Loucy (cell line): ENCODE data around the gene PTGER1.

ENCODE experiments used
- H2AFZ ChIP-seq: fragments of 200-600 bp; sonication (generic); 2 replicates; pipeline ENCODE4 v1.6.0; 2016; ENCODE audit warnings: antibody characterized with exemption, mild to moderate bottlenecking, low read length, moderate library complexity
- H3F3A ChIP-seq: fragments of 200-600 bp; 2 replicates; pipeline ENCODE4 v1.6.0; 2016; ENCODE audit warnings: antibody characterized with exemption, low read depth, mild to moderate bottlenecking
- H3K27me3 ChIP-seq: fragments of 200-600 bp; sonication (generic); 2 replicates; pipeline ENCODE4 v1.6.1; 2014; ENCODE audit warnings: low read length, mild to moderate bottlenecking; ENCODE audit not compliant: insufficient read depth, poor library complexity, severe bottlenecking
- H3K36me3 ChIP-seq: fragments of 200-600 bp; sonication (generic); 2 replicates; pipeline ENCODE4 v1.6.1; 2016; ENCODE audit warnings: low read length; ENCODE audit not compliant: insufficient read depth
- H3K4me1 ChIP-seq: fragments of 200-600 bp; sonication (generic); 2 replicates; pipeline ENCODE4 v1.5.1; 2014; ENCODE audit warnings: low read length, mild to moderate bottlenecking; ENCODE audit not compliant: insufficient read depth, poor library complexity, severe bottlenecking
- H3K4me2 ChIP-seq: fragments of 200-600 bp; sonication (generic); 2 replicates; pipeline ENCODE4 v1.6.0; 2014; ENCODE audit warnings: antibody characterized with exemption, low read length, low read depth, mild to moderate bottlenecking; ENCODE audit not compliant: poor library complexity, severe bottlenecking
- H3K4me3 ChIP-seq: fragments of 200-600 bp; sonication (generic); 2 replicates; pipeline ENCODE4 v1.5.1; 2014; ENCODE audit warnings: low read length, mild to moderate bottlenecking, mixed read lengths; ENCODE audit not compliant: poor library complexity, severe bottlenecking
- H3K79me2 ChIP-seq: fragments of 200-600 bp; sonication (generic); 2 replicates; pipeline ENCODE4 v1.6.1; 2014; ENCODE audit warnings: low read length; ENCODE audit not compliant: insufficient read depth
- H3K9ac ChIP-seq: fragments of 200-600 bp; sonication (generic); 2 replicates; pipeline ENCODE4 v1.6.0; 2014; ENCODE audit warnings: mild to moderate bottlenecking, low read depth, low read length, moderate library complexity; ENCODE audit not compliant: poor library complexity, severe bottlenecking
- H3K9me2 ChIP-seq: fragments of 200-600 bp; sonication (generic); replicated peaks from 2 replicates; pipeline ENCODE4 v1.6.1; 2016; ENCODE audit warnings: low read depth, low read length, mixed read lengths
- H3K9me3 ChIP-seq: fragments of 200-600 bp; sonication (generic); 2 replicates; pipeline ENCODE4 v1.6.1; 2014; ENCODE audit warnings: mild to moderate bottlenecking, antibody characterized with exemption, low read length, low read depth; ENCODE audit not compliant: insufficient read depth
- H4K20me1 ChIP-seq: fragments of 200-600 bp; sonication (generic); 2 replicates; pipeline ENCODE4 v1.6.0; 2014; ENCODE audit warnings: antibody characterized with exemption, low read length, mild to moderate bottlenecking; ENCODE audit not compliant: insufficient read depth, poor library complexity, severe bottlenecking
- EZH2phosphoT487 ChIP-seq: fragments of 200-600 bp; IDR thresholded peaks from 2 replicates; pipeline ENCODE4 v1.6.1; 2018; ENCODE audit warnings: antibody characterized with exemption, mild to moderate bottlenecking, moderate library complexity, borderline replicate concordance
- TF ChIP-seq, protein P1 (sequence below): fragments of 200-600 bp; sonication (generic); conservative IDR thresholded peaks from 2 replicates; pipeline ENCODE4 v1.5.1; 2014; ENCODE audit warnings: mild to moderate bottlenecking, antibody characterized with exemption, low read length

PTGER1 gene

DNA sequence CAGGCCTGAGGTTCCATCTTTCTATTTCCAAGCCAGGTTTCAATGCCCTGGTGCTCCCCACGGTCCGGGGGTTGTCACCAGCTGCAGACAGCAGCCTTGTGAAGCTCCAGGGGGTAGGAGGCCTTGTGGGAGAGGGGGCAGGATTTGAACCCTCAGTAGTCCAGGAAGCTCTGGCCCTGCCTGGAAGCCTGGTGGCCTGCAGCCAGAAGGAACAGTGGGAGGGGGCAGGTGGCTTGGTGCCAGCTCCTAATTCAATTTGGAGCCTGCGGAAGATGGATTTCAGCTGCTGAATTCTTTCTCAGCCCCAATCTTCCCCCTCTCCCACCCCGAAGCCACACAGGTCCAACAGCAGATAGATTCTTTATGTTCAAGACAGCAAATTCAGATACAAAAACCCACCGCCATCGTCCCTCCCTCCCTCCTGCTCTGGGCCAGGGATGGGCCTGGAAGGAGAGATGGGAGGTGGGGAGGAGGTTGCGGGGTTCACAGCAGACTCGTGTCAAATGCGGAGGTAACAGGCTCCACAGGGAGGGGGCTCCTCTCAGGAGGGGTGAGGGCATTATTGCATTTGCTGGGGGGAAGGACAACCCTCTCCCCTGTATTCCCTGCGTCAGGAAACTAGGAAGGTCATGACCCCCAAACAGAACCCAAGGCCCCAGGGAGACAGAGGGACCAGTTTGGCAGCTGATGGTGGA is 2.4 kb upstream of the PTGER1 start:
- H4K20me1 ChIP-seq = no peaks in the 10 kb centered on the region

DNA sequence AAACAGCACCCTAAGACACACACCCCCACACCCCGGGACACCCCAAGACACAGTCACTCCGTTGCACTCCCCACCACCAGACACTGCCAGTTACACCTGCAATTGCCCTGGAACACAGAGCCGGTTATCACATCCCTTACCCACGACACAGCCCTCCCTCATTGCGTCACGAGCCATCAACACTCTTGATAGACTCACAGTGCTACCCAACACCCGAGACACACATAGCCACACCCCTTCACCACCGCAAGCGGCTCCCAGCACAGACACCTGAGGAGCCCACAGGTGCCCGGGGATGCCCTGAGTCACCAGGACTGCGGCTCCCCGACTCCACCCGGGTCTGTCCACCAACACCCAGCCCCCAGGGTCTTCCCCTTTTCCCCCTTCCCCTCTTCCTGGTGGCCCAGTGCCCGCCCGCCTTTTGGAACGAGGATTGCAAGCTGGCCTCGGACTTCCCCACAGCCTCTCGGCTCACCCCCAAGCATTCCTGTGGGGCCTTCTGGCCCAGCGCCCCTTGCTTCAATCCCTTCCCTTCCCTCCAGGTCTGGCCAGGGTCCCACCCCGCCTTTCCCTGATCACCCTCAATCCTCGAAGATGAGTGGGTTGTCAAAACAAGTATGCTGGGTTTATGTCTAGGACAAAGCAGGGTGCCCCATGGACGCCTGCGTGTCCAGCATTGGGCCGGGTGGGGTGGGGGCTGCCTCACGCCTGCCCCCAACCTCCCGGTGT is 1.7 kb upstream of the PTGER1 start:
- no peaks in the 10 kb centered on the region for H3K27me3 ChIP-seq
- H4K20me1 ChIP-seq = no peaks in the 10 kb centered on the region
- no peaks in the 10 kb centered on the region for H3K9me2 ChIP-seq
- H3K4me2 ChIP-seq = no peak overlapping the region
- peaks cover 13% of the 10 kb centered on the region for H3K4me1 ChIP-seq
- TF ChIP-seq EZH2phosphoT487 = no peak
- TF ChIP-seq, protein P1, sequence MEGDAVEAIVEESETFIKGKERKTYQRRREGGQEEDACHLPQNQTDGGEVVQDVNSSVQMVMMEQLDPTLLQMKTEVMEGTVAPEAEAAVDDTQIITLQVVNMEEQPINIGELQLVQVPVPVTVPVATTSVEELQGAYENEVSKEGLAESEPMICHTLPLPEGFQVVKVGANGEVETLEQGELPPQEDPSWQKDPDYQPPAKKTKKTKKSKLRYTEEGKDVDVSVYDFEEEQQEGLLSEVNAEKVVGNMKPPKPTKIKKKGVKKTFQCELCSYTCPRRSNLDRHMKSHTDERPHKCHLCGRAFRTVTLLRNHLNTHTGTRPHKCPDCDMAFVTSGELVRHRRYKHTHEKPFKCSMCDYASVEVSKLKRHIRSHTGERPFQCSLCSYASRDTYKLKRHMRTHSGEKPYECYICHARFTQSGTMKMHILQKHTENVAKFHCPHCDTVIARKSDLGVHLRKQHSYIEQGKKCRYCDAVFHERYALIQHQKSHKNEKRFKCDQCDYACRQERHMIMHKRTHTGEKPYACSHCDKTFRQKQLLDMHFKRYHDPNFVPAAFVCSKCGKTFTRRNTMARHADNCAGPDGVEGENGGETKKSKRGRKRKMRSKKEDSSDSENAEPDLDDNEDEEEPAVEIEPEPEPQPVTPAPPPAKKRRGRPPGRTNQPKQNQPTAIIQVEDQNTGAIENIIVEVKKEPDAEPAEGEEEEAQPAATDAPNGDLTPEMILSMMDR = no peak
- H3K4me3 ChIP-seq = no peak overlapping the region
- H3K36me3 ChIP-seq = no peaks in the 10 kb centered on the region
- no peak overlapping the region for H2AFZ ChIP-seq
- no peak overlapping the region for H3K9ac ChIP-seq
- H3K79me2 ChIP-seq = no peaks in the 10 kb centered on the region
- no peaks in the 10 kb centered on the region for H3F3A ChIP-seq
- no peaks in the 10 kb centered on the region for H3K9me3 ChIP-seq

More for the DNA sequence above, 2.4 kb upstream of the PTGER1 start:
- H2AFZ ChIP-seq = no peak overlapping the region
- no peak overlapping the region for H3K4me2 ChIP-seq
- no peaks in the 10 kb centered on the region for H3K36me3 ChIP-seq
- no peak for TF ChIP-seq EZH2phosphoT487
- H3K9ac ChIP-seq = no peak overlapping the region
- no peaks in the 10 kb centered on the region for H3K9me2 ChIP-seq
- H3F3A ChIP-seq = no peaks in the 10 kb centered on the region
- peaks cover 13% of the 10 kb centered on the region for H3K4me1 ChIP-seq
- no peak overlapping the region for H3K4me3 ChIP-seq
- H3K27me3 ChIP-seq = no peaks in the 10 kb centered on the region
- no peaks in the 10 kb centered on the region for H3K9me3 ChIP-seq
- no peaks in the 10 kb centered on the region for H3K79me2 ChIP-seq

DNA sequence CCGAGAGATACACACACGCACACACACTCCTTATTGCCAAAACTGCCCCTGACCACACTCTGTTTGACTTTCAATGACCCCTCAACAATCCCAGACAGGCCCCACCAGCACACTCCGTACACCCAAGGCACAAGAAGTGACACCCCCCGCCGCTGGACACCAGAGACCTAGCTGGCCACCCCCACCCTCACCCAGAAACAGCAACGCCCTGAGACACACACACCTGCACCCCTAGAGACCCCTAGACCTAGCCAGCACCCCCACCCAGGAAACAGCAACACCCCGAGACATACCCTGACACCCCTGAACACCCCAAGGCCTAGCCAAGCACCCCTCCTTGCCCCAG is 1.1 kb upstream of the PTGER1 start:
- no peaks in the 10 kb centered on the region for H3K27me3 ChIP-seq
- H3K4me1 ChIP-seq = peaks cover 13% of the 10 kb centered on the region
- H3K4me3 ChIP-seq = no peak overlapping the region
- H3K9ac ChIP-seq = no peak overlapping the region
- H2AFZ ChIP-seq = no peak overlapping the region
- H4K20me1 ChIP-seq = no peaks in the 10 kb centered on the region
- no peaks in the 10 kb centered on the region for H3F3A ChIP-seq
- no peaks in the 10 kb centered on the region for H3K79me2 ChIP-seq
- H3K9me2 ChIP-seq = no peaks in the 10 kb centered on the region
- no peaks in the 10 kb centered on the region for H3K9me3 ChIP-seq
- TF ChIP-seq, protein P1 = no peak
- no peak for TF ChIP-seq EZH2phosphoT487
- no peak overlapping the region for H3K4me2 ChIP-seq
- H3K36me3 ChIP-seq = no peaks in the 10 kb centered on the region
